GM03348 (cell line): ENCODE results near the gene PHYKPL.

Experiments used
- DNase-seq: peaks from one replicate; pipeline ENCODE4 v3.0.0; 2012; ENCODE audit warnings: low spot score

PHYKPL gene

DNA sequence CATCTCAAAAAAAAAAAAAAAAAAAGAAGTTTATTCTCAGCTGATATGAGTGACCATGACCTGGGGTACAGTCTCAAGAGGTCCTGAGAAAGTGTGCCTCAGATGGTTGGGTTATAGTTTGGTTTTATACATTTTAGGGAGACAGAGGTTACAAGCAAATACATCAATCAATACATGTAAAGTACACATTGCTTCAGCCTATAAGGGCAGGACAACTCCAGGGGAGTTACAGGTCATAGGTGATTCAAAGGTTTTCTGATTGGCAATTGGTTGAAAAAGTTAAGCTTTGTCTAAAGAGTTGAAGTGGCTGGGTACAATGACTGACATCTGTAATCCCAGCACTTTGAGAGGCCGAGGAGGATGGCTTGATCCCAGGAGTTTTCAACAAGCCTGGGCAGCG, 43.2 kb downstream of the PHYKPL start:
- DNase-seq, result no peak

DNA sequence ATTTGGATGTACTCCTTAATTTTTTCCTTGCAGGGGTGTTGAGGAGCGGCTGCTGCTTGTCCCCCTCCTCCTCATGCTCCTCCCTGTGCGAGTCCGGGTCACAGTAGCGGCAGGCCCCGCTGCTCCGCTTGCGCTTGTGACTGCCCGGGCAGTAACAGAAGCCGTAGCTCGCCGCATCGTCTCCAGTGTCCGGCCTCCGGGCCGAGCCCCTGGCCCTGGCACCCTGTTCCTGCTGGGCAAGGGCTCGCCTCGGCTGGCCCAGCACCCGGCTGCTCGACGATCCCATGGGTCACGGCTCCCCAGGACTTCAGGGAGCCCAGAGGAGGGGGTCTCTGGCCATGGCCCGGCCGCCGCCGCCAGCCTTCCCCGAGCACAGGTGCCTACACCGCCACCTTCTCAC, 45.6 kb downstream of the PHYKPL start, which contains the start of gene GMCL2:
Gene GMCL2 (minus strand): TSS at position 358 of the 400 bp plus-strand sequence. CDS start 72 bp downstream, at position 286.
- no peak for DNase-seq

DNA sequence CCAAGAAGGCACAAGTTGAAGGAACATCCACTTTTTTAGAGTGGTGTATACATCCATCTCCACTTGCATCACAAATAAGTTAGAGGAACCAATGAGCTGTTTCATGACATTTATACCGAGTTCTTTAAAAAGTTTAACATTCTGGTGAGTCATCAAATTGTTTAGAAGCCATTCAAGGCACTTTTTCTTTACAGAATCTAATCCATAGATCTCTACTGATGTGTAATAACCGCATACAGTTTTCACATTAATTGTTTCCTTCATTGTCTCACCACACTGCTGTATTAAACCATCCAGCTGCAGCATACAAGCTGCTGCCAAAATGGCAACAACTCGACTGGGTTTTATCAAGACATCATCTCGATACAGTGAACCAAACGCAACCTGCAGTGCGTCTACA, 46.2 kb downstream of the PHYKPL start:
- DNase-seq, result no peak

DNA sequence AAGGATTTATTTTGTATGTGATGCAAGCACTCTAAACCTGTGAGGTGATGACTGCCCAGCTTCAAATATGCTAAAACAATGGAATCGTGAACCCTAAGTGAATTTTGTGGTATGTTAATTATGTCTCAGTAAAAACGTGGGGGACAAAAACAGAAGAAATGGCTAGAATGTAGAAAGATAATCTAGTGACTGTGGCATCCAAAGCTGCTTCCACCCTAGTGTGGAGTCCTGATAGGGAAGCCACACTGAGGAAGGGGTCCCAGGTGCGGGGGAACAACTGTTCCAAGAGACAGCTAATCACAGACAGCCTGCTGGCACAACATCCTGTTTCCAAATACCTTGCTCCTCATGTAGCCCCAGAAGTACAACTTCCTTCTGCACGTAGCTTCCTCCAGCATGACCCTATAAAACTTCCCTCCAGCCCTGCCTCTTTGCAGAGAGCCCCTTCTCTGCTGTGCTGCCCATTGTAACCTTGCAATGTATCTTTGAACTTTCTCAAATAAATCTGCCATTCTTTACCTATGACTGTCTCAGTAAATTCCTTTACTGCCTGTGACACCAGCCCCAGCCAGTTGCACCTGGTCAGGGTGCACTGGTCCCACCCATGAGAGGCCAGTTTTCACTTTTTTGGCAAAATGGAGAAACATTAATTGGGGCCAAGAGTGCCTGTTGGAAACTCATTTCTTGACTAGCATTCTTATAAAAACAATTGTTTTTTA, 50.3 kb downstream of the PHYKPL start:
- no peak for DNase-seq

DNA sequence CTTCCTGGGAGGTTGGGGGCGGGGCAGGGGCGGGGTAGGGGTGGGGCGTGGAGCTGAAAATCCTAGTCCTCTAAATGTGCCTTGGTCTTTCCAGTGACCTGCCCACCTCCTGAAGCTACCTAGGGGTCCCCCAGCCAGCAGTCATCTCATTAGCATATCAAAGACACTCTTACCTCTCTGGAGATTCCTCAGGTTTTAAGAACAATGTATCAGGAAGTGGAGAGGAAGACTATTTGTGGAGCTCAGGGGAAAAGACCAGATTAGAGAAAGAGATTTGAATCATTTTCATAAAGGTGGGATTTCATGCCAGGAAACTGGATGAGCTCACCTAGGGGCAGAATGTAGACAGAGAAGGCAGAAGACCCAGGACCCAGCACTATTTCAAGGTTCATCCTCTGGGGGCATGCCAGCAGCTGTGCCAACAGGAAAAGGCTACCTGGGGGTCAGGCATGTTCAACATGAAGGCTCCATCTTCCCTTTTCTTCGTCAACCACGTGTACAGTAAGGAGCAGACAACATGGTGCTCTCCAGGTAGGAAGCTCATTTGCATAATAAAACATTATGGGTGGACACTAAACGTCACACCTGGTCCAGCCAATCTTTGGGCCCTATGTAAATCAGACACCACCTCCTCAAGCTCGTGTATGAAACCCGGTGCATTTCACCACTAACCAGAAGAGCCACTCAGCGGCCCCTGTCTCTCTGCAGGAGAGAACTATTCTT, 52.3 kb downstream of the PHYKPL start:
- no peak for DNase-seq

DNA sequence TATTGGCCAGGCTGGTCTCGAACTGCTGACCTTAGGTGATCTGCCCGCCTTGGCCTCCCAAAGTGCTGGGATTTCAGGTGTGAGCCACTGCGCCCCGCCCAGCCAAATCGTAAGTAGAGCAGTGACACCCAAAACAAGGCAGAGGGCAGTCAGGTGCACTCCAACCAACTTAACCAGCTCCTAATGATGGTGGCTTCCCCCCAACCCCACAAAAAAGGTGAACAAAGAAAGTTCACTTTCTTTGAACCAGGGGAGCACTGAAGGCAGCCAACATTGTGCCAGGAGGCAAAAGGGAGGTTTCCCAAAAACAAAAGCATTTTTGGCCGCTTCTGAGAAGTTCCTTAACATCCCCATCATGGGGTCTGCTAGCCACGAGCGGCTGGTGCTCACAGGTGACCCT, 55.0 kb downstream of the PHYKPL start:
- DNase-seq, result no peak

DNA sequence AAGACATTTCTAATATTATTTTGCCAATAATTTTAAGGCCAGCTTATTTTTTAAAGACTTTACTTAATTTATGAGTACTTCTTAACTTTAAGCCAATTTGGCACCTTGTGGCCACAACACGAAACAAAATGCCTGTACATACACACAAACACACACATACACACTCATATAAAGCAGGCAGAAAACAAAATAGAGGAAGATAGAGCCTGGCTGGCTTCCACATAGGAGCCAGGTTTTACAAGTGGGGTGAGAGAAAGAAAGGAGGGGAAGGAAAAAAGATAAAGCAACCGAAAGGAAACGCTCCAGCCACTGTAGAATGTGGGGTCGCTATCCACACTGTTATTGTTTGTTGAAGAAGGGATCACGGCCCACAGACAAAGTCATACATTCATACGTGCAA, 55.8 kb downstream of the PHYKPL start:
- no peak for DNase-seq

DNA sequence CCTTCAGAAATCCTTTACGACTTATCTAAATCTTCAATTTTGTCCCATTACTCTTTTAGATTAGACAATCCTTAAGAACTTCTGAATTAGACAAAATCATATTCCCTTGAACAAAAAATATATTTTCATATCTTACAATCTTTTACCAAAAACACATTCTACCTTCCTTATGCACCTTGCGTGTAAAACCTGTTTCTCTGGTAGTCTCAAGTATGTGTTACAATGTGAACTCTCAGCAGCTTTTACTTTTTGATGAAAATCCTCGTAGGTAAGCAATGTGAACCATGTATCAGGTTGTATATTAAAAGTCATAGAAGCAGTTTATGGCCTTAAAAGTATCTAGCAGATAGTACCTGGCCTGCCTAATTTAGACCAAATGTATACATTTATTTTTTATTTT, 58.1 kb downstream of the PHYKPL start:
- no peak for DNase-seq

DNA sequence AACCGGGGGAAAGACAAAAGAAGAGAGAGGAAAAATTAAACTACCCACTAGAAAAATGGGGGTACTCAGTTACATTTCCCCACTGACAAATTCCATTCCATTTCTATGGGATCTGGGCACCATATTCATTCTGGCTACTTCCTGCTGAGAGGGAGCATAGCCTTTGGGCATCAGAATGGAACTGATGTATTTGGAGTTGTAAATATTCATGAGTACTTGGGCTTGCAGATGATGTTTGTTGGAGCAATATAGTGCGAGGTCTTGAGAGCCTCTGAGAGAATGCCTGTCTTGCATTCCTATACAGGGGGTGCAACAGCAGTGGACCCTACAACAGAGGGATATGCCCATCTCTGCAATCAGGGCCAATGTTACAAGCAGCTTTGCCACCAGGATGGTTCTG, 62.1 kb downstream of the PHYKPL start:
- DNase-seq, result no peak

DNA sequence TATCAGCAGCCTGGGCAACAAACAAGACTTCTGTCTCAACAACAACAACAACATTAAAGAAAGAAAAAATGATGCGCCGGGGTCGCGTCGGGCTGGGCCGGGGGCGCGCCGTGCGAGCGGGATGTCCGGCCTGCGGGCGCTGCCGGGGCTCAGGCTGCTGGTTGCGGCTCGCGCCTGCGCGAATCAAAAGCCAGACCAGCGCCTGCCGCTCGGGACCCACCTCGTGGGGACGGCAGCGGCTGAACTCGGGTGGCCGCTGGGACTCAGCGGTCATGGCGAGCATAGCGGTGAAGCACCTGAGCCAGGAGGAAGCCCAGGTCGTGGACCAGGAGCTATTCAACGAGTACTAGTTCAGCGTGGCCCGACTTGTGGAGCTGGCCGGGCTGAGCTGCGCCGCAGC, 67.0 kb downstream of the PHYKPL start:
- no peak for DNase-seq

DNA sequence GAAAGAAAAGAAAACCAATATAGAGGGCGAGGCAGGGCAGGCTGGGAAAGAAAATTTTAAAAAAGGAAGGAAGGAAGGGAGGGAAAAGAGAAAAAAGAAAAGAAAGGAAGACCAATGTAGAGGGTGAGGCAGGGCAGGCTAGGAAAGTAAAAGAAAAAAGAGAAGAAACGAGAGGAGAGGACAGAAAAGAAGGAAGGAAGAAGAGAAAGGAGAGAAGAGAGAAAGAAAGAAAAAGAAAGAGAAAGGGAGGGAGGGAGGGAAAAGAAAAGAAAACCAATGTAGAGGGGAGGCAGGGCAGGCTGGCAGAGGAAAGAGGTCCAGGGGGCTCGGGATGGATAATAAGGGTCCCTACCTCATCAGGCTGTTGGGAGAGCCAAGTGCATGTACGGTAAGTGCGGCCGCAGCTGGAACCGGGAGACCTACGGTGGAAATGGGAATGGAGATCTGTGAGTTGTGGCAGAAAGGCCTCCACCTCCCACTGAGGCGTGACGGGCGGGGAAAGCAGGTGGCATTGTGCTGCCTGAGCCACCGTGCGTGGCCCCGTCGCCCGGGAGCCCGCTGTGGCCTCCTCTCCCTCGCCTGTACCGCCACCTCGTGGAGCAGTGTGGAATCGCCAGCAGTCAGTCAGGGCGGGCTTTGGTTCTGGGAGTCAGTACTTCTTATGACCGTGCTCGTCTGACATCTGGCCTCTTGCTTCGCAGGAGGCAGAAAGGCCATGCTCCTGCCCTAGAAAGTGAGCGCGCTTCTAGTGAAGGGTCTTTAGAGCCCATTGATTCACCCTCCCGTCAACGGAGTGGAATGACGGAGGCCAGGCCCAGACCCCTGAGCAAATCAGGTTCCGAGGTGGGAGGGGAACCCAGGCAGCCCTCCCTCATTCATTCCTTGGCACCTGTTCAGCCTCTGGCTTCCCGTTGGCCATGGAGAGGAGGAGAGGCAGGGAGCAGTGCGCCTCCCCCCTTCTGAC, 68.5 kb downstream of the PHYKPL start:
- peak; percentile 93 for DNase-seq

DNA sequence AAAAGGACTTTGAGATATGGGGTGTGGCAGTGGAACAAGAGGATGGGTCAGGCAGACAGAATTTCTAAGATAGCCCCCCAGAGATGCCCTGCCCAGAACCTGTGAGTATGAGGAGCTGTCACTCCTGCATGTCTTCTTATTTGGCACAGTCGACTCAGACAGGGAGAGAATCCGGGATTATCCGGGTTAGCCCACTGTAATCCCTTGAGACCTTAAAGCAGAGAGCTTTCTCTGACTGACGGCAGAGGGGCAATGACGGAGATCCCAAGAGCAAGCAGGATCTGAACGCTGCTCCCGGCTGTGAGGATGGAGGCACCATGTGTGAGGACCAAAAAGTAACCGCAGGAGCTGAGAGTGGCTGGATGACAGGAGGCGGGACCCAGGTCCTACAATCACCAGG, 70.1 kb downstream of the PHYKPL start:
- no peak for DNase-seq

DNA sequence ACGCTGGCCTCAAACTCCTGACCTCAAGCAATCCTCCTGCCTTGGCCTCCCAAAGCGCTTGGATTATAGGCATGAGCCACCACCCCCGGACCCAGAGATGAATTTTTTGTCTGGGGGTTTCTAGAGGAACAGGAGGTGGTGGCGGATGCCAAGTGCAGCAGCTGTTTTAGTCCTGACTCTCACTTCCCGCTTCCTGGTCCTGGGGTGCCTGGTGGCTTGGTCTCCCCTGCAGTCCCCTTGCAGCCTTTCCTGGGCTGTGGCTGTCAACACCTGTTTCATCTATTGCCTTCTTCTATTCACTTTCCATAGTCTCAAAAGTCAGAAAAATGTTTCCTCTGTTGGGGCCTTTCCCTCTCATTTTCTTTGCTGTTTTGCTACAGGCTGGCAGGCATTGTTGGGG, 72.4 kb downstream of the PHYKPL start:
- no peak for DNase-seq
